Ectodermal cell (in vitro differentiated cells): ENCODE results near the gene RASL12.
"Not testable (repeated sequence)": the region's sequence is repeated elsewhere in the genome, so short reads cannot be mapped to it uniquely, and the experiment has no call there.

ENCODE experiments used
- H3K27ac ChIP-seq: 2 replicates; pipeline ENCODE4 v1.7.0; 2013; ENCODE audit warnings: mild to moderate bottlenecking, low read depth, low read length; ENCODE audit not compliant: insufficient read depth, poor library complexity, severe bottlenecking
- H3K27me3 ChIP-seq: 2 replicates; pipeline ENCODE4 v1.7.0; 2013; ENCODE audit warnings: mild to moderate bottlenecking, low read length; ENCODE audit not compliant: insufficient read depth, control insufficient read depth, poor library complexity, severe bottlenecking
- H3K36me3 ChIP-seq: one replicate; pipeline ENCODE4 v1.7.0; 2013; ENCODE audit warnings: low read length; ENCODE audit not compliant: control insufficient read depth, insufficient read depth
- H3K4me1 ChIP-seq: one replicate; pipeline ENCODE4 v1.7.0; 2013; ENCODE audit warnings: low read length; ENCODE audit not compliant: control insufficient read depth, insufficient read depth
- H3K4me3 ChIP-seq: 2 replicates; pipeline ENCODE4 v1.7.0; 2013; ENCODE audit warnings: low read depth, low read length, control low read depth; ENCODE audit not compliant: insufficient read depth
- H3K9me3 ChIP-seq: 2 replicates; pipeline ENCODE4 v1.7.0; 2013; ENCODE audit warnings: mild to moderate bottlenecking, low read length, moderate library complexity; ENCODE audit not compliant: control insufficient read depth
- WGBS, 2 experiments: methylation state at CpG; one replicate each; pipeline ENCODE4 v1.1.7; 2013; ENCODE audit warnings: missing lambda C conversion rate in 2 of 2; 5-methylcytosine and 5-hydroxymethylcytosine counted together

The RASL12 gene

GRCh38 chr15:65028921-65029735 is 38.7 kb downstream of the RASL12 start, which contains the start of gene MTFMT:
MTFMT (minus strand) TSS chr15:65029639; CDS start chr15:65029613, 26 bp downstream.
- Histone ChIP-seq H3K4me3 (peak within 1 kb of the TSS; percentile 70), H3K9me3 (no peaks in the 10 kb centered on the region), H3K27ac (no peak within 1 kb of the TSS), H3K36me3 (peaks cover 10% of the 10 kb centered on the region), H3K4me1 (no peaks in the 10 kb centered on the region), H3K27me3 (no peaks in the 10 kb centered on the region)
- WGBS, 2 experiments: 1% methylated on average over 73 of the region's 73 CpGs

- H3K27me3 ChIP-seq: no peaks in the 10 kb centered on the region
- H3K4me1 ChIP-seq: no peaks in the 10 kb centered on the region
- H3K9me3 ChIP-seq: no peaks in the 10 kb centered on the region
- peak overlapping the region; percentile 70 for H3K4me3 ChIP-seq
- 76 to 77% methylated on average over 10 of the region's 10 CpGs for WGBS, 2 experiments
- no peak overlapping the region for H3K27ac ChIP-seq
- H3K36me3 ChIP-seq: peaks cover 10% of the 10 kb centered on the region
These were observed 39.5 kb downstream of the RASL12 start for GRCh38 chr15:65028338-65028737.

DNA sequence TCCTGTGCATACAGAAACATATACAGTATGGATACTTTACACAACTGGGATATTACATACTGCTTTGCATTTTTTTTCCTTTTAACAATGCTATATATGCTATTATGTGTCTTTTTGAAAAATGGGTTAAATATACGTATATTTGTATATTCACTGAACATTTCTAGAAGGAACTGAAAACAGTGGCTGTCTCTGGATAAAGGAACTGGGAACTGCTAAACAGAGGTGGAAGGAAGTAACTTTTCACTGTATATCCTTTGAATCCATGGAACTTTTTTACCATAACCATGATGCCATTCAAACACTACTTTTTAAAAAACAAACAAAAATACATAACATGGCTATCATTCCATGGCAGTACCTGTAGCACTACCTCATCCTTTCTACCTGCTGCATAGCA is 40.2 kb downstream of the RASL12 start:
- no peaks in the 10 kb centered on the region for H3K9me3 ChIP-seq
- H3K27me3 ChIP-seq: no peaks in the 10 kb centered on the region
- no peaks in the 10 kb centered on the region for H3K4me1 ChIP-seq
- peaks cover 10% of the 10 kb centered on the region for H3K36me3 ChIP-seq
- WGBS, 2 experiments: 100% methylated on average over 1 of the region's 1 CpG; no CpG with 5 or more reads in 1 of the 2 experiments
- H3K27ac ChIP-seq: no peak overlapping the region
- H3K4me3 ChIP-seq: no peak overlapping the region

GRCh38 chr15:65026756-65027155 is 41.0 kb downstream of the RASL12 start:
- Histone ChIP-seq H3K27me3 (no peaks in the 10 kb centered on the region), H3K4me1 (no peaks in the 10 kb centered on the region), H3K4me3 (no peak overlapping the region), H3K27ac (no peak overlapping the region), H3K36me3 (peaks cover 10% of the 10 kb centered on the region), H3K9me3 (no peaks in the 10 kb centered on the region)
- WGBS, 2 experiments: 97 to 100% methylated on average over 4 to 6 of the region's 6 CpGs

GRCh38 chr15:65021488-65021887 is 46.3 kb downstream of the RASL12 start:
- Histone ChIP-seq H3K27ac (no peak overlapping the region), H3K4me3 (no peak overlapping the region), H3K36me3 (peaks cover 13% of the 10 kb centered on the region), H3K4me1 (no peaks in the 10 kb centered on the region), H3K9me3 (no peaks in the 10 kb centered on the region), H3K27me3 (no peaks in the 10 kb centered on the region)

DNA sequence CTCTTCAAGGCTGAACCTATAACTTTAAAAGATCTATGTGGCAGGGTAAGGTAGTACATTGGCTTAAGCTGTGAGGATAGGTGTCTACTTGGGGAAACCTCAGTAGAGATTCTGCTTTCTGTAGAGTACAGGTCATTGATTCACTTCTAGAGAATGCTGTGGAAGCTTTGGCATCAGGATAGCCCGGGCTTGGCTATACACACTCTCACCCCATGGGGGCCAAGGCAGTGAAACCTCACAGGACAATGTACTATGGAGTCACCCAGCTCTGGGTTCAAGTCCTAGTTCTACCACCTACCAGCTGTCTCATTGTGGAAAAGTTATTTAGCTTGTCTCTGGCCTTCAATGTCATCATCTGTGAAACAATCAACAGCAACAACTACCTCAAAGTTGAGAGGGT is 47.4 kb downstream of the RASL12 start:
- Histone ChIP-seq H3K9me3 (no peaks in the 10 kb centered on the region), H3K4me1 (no peaks in the 10 kb centered on the region), H3K4me3 (no peak overlapping the region), H3K36me3 (peaks cover 10% of the 10 kb centered on the region), H3K27ac (no peak overlapping the region), H3K27me3 (no peaks in the 10 kb centered on the region)
- 83 to 86% methylated on average over 1 of the region's 1 CpG for WGBS, 2 experiments

DNA sequence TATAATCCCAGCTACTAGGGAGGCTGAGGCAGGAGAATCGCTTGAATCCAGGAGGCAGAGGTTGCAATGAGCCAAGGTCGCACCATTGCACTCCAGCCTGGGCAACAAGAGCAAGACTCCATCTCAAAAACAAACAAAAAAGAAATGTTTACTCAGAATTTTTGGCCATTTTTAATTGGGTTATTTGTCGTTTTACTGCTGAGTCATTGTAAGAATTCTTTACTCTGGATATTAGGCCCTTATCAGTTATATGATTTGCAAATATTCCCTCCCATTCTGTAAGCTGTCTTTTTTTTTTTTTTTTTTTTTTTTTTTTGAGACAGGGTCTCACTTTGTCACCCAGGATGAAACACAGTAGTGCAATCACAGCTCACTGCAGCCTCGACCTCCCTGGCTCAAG is 56.6 kb downstream of the RASL12 start:
- H3K27me3 ChIP-seq, H3K4me3 ChIP-seq, H3K9me3 ChIP-seq, H3K27ac ChIP-seq, H3K4me1 ChIP-seq: not testable (repeated sequence)
- WGBS, 2 experiments: 98 to 99% methylated on average over 3 to 4 of the region's 4 CpGs
- H3K36me3 ChIP-seq: peaks cover 22% of the 10 kb centered on the region

GRCh38 chr15:65008983-65009382 is 58.8 kb downstream of the RASL12 start:
- Histone ChIP-seq H3K9me3 (no peaks in the 10 kb centered on the region), H3K4me1 (no peaks in the 10 kb centered on the region), H3K27me3 (no peaks in the 10 kb centered on the region), H3K36me3 (peaks cover 9% of the 10 kb centered on the region), H3K4me3 (no peak overlapping the region), H3K27ac (no peak overlapping the region)
- WGBS, 2 experiments: 87 to 98% methylated on average over 2 of the region's 2 CpGs

GRCh38 chr15:65006876-65007275 is 60.9 kb downstream of the RASL12 start:
- Histone ChIP-seq H3K4me1 (no peaks in the 10 kb centered on the region), H3K27ac (no peak overlapping the region), H3K36me3 (no peaks in the 10 kb centered on the region), H3K4me3 (no peak overlapping the region), H3K9me3 (no peaks in the 10 kb centered on the region), H3K27me3 (no peaks in the 10 kb centered on the region)
- 91 to 95% methylated on average over 3 of the region's 3 CpGs for WGBS, 2 experiments

DNA sequence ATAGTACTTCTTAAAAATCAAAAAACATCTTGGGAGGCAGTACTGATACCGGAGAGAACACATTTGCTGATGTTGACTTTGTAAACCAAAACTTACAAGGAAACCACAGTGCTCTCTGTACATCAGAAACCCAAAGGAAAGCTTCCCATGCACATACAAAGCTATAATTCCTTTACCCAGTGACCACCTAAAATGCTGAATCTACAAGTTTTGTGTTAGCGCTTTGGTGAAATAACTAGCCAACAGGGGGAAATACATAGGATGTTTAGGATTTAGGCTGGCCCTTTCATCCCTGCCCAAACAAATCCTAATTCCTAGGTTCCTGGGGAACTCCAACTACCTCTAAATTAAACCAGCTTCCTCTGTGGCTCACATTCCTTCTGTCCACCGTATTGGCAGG is 62.8 kb downstream of the RASL12 start:
- Histone ChIP-seq H3K9me3 (no peaks in the 10 kb centered on the region), H3K4me1 (no peaks in the 10 kb centered on the region), H3K27me3 (no peaks in the 10 kb centered on the region), H3K4me3 (no peak overlapping the region), H3K27ac (no peak overlapping the region), H3K36me3 (no peaks in the 10 kb centered on the region)
- 92 to 97% methylated on average over 3 of the region's 3 CpGs for WGBS, 2 experiments
